ENCODE measurements around the gene PLAC1.

DNA sequence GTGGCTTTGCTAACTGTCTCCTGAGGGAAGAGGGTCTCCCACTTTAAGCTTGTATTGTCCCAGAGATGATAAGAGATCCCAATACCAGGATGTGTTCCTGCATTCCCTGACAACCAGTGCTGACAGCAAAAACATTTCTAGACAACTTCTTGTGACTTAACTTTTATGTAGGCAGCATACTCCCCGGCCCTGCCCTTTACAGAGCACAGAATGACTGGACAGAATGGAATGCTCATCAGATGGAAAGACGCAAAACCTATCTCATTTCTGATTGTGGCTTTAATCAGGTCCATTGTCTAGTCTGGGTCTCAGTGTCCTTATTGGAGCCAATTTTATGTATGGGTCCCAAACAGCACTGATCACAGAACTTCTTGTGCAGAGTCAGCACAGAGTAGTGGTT lies 18.2 kb upstream of the PLAC1 start:
- TF ChIP-seq, protein P1, sequence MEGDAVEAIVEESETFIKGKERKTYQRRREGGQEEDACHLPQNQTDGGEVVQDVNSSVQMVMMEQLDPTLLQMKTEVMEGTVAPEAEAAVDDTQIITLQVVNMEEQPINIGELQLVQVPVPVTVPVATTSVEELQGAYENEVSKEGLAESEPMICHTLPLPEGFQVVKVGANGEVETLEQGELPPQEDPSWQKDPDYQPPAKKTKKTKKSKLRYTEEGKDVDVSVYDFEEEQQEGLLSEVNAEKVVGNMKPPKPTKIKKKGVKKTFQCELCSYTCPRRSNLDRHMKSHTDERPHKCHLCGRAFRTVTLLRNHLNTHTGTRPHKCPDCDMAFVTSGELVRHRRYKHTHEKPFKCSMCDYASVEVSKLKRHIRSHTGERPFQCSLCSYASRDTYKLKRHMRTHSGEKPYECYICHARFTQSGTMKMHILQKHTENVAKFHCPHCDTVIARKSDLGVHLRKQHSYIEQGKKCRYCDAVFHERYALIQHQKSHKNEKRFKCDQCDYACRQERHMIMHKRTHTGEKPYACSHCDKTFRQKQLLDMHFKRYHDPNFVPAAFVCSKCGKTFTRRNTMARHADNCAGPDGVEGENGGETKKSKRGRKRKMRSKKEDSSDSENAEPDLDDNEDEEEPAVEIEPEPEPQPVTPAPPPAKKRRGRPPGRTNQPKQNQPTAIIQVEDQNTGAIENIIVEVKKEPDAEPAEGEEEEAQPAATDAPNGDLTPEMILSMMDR (IDR thresholded peaks at IDR 0.05), result no peak
- TF ChIP-seq POLR2A (IDR thresholded peaks at IDR 0.05), result no peak
